VCaP (cell line): ENCODE results near the gene XYLT1.

Experiments
- H3K27ac ChIP-seq: fragments of 450-650 bp; 2 replicates; pipeline ENCODE4 v1.5.1; 2017
- TF ChIP-seq, protein P1 (sequence below): fragments of 450-650 bp; conservative IDR thresholded peaks from 2 replicates; pipeline ENCODE4 v1.5.1; 2017; ENCODE audit warnings: mild to moderate bottlenecking, moderate library complexity

XYLT1 gene

DNA sequence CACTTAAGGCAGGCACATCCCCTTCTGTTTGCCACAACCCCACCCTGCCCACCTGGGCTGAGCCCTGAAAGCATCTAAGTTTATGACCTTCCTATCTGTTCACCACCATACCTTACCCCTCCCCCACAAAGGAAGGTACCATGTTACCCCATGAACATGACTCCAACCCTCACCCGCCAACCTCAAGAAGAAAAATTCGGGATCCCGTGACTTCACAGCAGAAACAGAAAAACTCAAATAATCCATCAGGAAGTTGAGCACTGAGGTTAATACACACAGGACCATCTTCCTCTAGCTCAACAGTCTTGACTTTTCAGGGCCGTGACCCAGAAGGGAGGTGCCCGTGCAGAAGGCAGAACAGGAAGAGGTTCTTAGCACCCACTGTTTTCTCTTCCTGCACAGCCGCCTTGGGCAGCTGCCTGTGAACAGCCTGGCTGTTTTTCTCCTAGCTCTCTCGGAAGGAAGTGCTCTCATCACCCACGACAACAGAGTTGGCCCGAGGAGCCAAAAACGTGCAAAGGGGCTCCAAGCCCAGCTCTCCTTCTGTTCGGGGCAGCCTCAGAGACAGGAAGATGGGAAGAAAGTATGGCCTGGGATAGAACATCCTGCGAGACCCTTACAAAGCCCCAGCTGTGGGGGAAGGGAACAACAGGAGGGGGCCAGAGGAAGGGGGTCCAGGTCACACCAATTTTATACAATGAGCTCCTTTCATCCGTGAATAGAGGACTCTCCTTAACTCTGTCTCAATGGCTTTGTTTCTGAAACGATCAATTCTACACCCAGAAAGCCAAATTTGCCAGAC, 101.1 kb downstream of the XYLT1 start:
- H3K27ac ChIP-seq = no peak overlapping the region
- TF ChIP-seq, protein P1, sequence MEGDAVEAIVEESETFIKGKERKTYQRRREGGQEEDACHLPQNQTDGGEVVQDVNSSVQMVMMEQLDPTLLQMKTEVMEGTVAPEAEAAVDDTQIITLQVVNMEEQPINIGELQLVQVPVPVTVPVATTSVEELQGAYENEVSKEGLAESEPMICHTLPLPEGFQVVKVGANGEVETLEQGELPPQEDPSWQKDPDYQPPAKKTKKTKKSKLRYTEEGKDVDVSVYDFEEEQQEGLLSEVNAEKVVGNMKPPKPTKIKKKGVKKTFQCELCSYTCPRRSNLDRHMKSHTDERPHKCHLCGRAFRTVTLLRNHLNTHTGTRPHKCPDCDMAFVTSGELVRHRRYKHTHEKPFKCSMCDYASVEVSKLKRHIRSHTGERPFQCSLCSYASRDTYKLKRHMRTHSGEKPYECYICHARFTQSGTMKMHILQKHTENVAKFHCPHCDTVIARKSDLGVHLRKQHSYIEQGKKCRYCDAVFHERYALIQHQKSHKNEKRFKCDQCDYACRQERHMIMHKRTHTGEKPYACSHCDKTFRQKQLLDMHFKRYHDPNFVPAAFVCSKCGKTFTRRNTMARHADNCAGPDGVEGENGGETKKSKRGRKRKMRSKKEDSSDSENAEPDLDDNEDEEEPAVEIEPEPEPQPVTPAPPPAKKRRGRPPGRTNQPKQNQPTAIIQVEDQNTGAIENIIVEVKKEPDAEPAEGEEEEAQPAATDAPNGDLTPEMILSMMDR = no peak

GRCh38 chr16:17368951-17369350, 101.8 kb downstream of the XYLT1 start:
- no peak overlapping the region for H3K27ac ChIP-seq
- TF ChIP-seq, protein P1 = no peak

DNA sequence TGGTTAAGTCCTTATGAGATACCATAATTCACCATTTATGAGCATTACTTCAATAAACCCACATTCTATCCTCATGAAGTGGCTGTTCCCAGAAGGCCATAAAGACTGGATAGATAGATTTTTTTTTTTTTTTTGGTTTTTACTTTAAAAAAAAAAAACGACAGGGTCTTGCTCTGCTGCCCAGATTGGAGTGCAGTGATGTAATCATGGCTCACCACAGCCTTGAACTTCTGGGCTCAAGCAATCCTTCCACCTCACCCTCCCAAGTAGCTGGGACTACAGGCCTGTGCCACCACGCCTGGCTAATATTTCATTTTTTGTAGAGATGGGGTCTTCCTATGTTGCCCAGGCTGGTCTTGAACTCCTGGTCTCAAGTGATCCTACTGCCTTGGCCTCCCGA, 102.3 kb downstream of the XYLT1 start:
- TF ChIP-seq, protein P1 = no peak
- H3K27ac ChIP-seq = no peak overlapping the region

DNA sequence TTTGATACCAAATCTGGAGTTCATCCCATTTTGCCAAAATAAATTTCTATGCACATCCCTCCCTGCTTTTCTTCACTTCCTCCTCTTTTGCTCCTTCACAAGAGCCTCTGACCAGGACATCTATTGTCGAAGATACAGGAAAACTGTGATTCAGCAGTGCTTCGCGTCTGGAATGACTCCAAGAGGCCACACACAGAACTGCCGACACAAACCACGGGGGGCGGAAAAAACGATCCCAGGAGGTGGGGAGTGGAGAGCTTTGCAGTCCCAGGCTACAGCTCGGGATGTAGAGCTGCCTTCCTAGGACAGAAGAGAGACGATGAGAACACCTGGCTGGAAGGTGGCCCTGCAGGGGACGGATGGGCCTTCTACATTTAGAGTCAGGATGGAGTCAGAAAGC, 102.8 kb downstream of the XYLT1 start:
- no peak overlapping the region for H3K27ac ChIP-seq
- TF ChIP-seq, protein P1 = no peak

GRCh38 chr16:17367036-17367435, 103.7 kb downstream of the XYLT1 start:
- no peak overlapping the region for H3K27ac ChIP-seq
- TF ChIP-seq, protein P1 = no peak

GRCh38 chr16:17366299-17366961, 104.3 kb downstream of the XYLT1 start:
- H3K27ac ChIP-seq = no peak overlapping the region
- TF ChIP-seq, protein P1 = no peak

DNA sequence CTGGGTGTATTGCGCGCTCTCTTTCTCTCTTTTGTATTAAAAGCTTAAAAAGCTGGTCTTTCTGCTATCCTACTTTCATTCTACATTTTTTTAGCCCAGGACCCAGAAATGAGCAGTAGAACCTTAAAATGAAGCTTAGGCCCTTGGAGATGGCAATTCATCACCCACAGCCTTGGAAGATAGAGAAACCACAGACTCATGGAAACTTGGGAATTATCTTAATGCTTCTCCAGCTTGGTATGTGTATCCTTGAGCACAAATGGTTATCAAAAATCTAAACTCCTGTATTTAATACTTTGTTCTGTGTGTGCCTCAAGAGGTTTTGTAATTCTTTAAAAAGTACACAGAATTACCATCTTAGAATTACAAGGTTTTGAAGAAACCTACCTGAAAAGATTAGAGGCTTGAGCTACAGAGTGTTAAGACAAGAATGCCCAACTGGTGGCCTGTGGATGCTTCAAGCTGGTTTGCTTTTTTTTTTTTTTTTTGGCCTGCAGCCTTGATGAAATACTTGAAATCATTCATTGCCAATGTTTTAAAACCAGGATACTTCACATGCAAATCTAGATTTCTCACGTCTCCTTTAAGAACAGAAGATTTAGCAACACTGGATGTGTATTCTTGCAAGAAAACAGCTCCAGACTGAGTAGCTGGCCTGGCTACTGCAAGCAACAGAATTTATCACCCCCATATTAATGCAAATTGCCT, 105.0 kb downstream of the XYLT1 start:
- no peak overlapping the region for H3K27ac ChIP-seq
- TF ChIP-seq, protein P1 = no peak
